Keratinocyte (primary cell): ENCODE data around the gene C9orf50.

Experiments
- CTCF ChIP-seq, 3 experiments: IDR thresholded peaks in 1 of 3; conservative IDR thresholded peaks in 1 of 3; optimal IDR thresholded peaks in 1 of 3; 2 replicates in 2 of 3; 3 replicates in 1 of 3; pipeline versions ENCODE3 to v1.5.1; 2011; ENCODE audit warnings: low read length in 3 of 3, mild to moderate bottlenecking in 3 of 3, moderate library complexity in 2 of 3, control low read depth in 1 of 3, inconsistent platforms in 1 of 3; ENCODE audit not compliant: insufficient read depth in 2 of 3; ENCODE audit errors: extremely low read depth in 1 of 3
- EZH2 ChIP-seq: IDR thresholded peaks from one replicate; pipeline ENCODE4 v1.6.1; 2012; ENCODE audit warnings: inconsistent platforms, mild to moderate bottlenecking, low read length, moderate library complexity

GRCh38 chr9:129612123-129612522 is 8.8 kb downstream of the C9orf50 start:
- TF ChIP-seq CTCF (optimal IDR thresholded peaks at IDR 0.05 in 1 of 3, IDR thresholded peaks at IDR 0.05 in 1 of 3, conservative IDR thresholded peaks at IDR 0.05 in 1 of 3; ENCODE audit: extremely low read depth in 1 of 3, insufficient read depth in 2 of 3, low read length in 3 of 3) (peak in 1 of 3 experiments; percentile 16), EZH2 (no peak)
